Muscle of leg (tissue), 16 donors: ENCODE data around the gene TRIB2. TPM values are rescaled to one million over a fixed set of nuclear protein-coding genes. Genes with fewer than 3 reads are reported as not detected.

Experiments used
- DNase-seq: peaks from one replicate; pipeline ENCODE4 v3.0.0; 2013
- H3K27ac ChIP-seq: one replicate; pipeline ENCODE4 v1.5.1; 2013; ENCODE audit warnings: mild to moderate bottlenecking, low read length, control low read depth
- H3K27me3 ChIP-seq: one replicate; pipeline ENCODE4 v1.6.1; 2013; ENCODE audit warnings: low read length; ENCODE audit not compliant: control insufficient read depth, insufficient read depth
- H3K36me3 ChIP-seq: one replicate; pipeline ENCODE4 v1.6.1; 2013; ENCODE audit warnings: low read length; ENCODE audit not compliant: control insufficient read depth, insufficient read depth
- H3K4me1 ChIP-seq: one replicate; pipeline ENCODE4 v1.6.1; 2013; ENCODE audit warnings: low read length; ENCODE audit not compliant: control insufficient read depth, insufficient read depth
- H3K4me3 ChIP-seq: one replicate; pipeline ENCODE4 v1.5.1; 2013; ENCODE audit warnings: low read length, control low read depth
- H3K9me3 ChIP-seq: replicated peaks from 2 replicates; pipeline ENCODE4 v1.6.1; 2013; ENCODE audit warnings: low read depth, low read length; ENCODE audit not compliant: control insufficient read depth
- WGBS: methylation state at CpG from one replicate; pipeline ENCODE4 v1.1.5; 2013; ENCODE audit warnings: missing lambda C conversion rate; ENCODE audit not compliant: insufficient coverage; 5-methylcytosine and 5-hydroxymethylcytosine counted together
- long read RNA-seq, 11 donors: transcript quantifications; one replicate each; lab custom pipeline, GENCODE V29; 2026
- polyA plus RNA-seq, 8 donors: library from polyadenylated mRNA; unstranded; fragments of 120-200 nt; gene quantifications; one replicate each; pipeline versions ENCODE4 v1.2.1 to v1.2.3, GENCODE V29; 2013; ENCODE audit warnings: inconsistent platforms in 1 of 8, low replicate concordance in 1 of 8; ENCODE audit not compliant: insufficient read length in 8 of 8, insufficient read depth in 1 of 8
- total RNA-seq: library from RNA; stranded (reverse); fragments of 120-200 nt; gene quantifications from one replicate; pipeline ENCODE4 v1.2.4, GENCODE V29; 2013

Gene TRIB2
- total RNA-seq (36.1 TPM), polyA plus RNA-seq (10 to 100 TPM; 48.1 to 93.7 (median 64.9) TPM)
- long read RNA-seq, donor 1, full-length matches to known transcripts: 10 of 23 reads
- long read RNA-seq, donor 1, partial matches to known transcripts: 13 of 23 reads
- long read RNA-seq, donor 1, other reads (novel, unspliced or antisense): 0 of 23 reads
- long read RNA-seq, donor 2, full-length matches to known transcripts: 1 of 1 reads
- long read RNA-seq, donor 2, partial matches to known transcripts: 0 of 1 reads
- long read RNA-seq, donor 2, other reads (novel, unspliced or antisense): 0 of 1 reads
- long read RNA-seq, donor 3, full-length matches to known transcripts: 15 of 15 reads
- long read RNA-seq, donor 3, partial matches to known transcripts: 0 of 15 reads
- long read RNA-seq, donor 3, other reads (novel, unspliced or antisense): 0 of 15 reads
- long read RNA-seq, donor 4, full-length matches to known transcripts: 7 of 7 reads
- long read RNA-seq, donor 4, partial matches to known transcripts: 0 of 7 reads
- long read RNA-seq, donor 4, other reads (novel, unspliced or antisense): 0 of 7 reads
- long read RNA-seq, donor 5, full-length matches to known transcripts: 43 of 51 reads
- long read RNA-seq, donor 5, partial matches to known transcripts: 8 of 51 reads
- long read RNA-seq, donor 5, other reads (novel, unspliced or antisense): 0 of 51 reads
- long read RNA-seq, donor 6, full-length matches to known transcripts: 23 of 85 reads
- long read RNA-seq, donor 6, partial matches to known transcripts: 62 of 85 reads
- long read RNA-seq, donor 6, other reads (novel, unspliced or antisense): 0 of 85 reads
- long read RNA-seq, donor 7, full-length matches to known transcripts: 8 of 68 reads
- long read RNA-seq, donor 7, partial matches to known transcripts: 60 of 68 reads
- long read RNA-seq, donor 7, other reads (novel, unspliced or antisense): 0 of 68 reads
- long read RNA-seq, donor 8, full-length matches to known transcripts: 4 of 37 reads
- long read RNA-seq, donor 8, partial matches to known transcripts: 33 of 37 reads
- long read RNA-seq, donor 8, other reads (novel, unspliced or antisense): 0 of 37 reads
- long read RNA-seq, donor 9, full-length matches to known transcripts: 16 of 16 reads
- long read RNA-seq, donor 9, partial matches to known transcripts: 0 of 16 reads
- long read RNA-seq, donor 9, other reads (novel, unspliced or antisense): 0 of 16 reads
- long read RNA-seq, donor 10, full-length matches to known transcripts: 16 of 16 reads
- long read RNA-seq, donor 10, partial matches to known transcripts: 0 of 16 reads
- long read RNA-seq, donor 10, other reads (novel, unspliced or antisense): 0 of 16 reads
- long read RNA-seq, donor 11, full-length matches to known transcripts: 13 of 13 reads
- long read RNA-seq, donor 11, partial matches to known transcripts: 0 of 13 reads
- long read RNA-seq, donor 11, other reads (novel, unspliced or antisense): 0 of 13 reads

DNA sequence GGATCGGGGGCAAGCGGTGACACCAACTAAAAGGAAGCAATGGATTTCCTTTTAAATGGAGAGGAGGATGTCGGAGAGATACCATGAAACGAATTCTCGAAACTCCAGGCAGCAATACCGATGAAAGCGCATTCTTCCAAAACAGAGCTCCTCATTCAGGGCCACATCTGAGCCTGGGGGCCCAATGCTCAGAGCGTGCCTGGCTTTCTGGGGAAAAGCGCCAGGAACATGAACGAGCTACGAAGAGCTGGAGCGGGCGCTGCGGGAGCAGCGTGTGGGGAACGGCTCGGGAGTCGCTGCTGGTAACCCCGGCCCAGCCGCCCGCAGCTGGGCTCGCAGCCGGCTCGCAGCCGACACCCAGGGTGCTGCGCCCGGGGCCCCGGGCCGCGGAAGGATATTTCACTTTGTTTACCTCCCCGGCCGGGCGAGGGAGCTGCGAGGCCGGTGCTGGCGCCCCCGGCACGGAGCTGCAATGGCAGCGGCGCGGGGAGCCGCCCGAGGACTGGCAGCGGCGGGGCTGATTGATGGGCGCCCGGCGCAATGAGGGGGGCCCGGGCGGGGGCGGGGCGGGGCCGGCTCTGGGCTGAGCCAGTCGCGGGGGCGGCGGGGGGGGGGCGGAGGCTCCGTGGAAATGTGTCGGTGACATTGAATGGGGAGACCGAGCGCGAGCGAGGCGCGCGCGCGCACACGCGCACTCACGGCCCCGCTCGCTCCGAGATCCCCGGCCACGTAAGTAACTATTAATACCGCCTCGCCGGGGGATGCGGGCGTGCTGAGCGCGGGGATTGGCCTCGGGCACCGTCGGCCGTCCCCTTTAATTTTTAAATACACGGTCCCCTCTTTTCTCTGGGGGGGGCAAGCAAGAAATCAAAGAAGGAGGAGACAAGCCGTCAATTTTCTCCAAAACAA is at the start of gene TRIB2:
Gene TRIB2, plus strand, starts transcription at position 655 of the 909 bp plus-strand sequence. CDS start 1,372 bp downstream, outside the sequence.
- Histone ChIP-seq H3K27ac (peak within 1 kb of the TSS; percentile 98), H3K9me3 (no peaks in the 10 kb centered on the region), H3K4me3 (peak within 1 kb of the TSS; percentile 95), H3K4me1 (peaks cover 24% of the 10 kb centered on the region), H3K27me3 (peaks cover 7% of the 10 kb centered on the region), H3K36me3 (no peaks in the 10 kb centered on the region)
- WGBS: under 1% methylated on average over 61 of the region's 90 CpGs
- DNase-seq: peak; percentile 93

DNA sequence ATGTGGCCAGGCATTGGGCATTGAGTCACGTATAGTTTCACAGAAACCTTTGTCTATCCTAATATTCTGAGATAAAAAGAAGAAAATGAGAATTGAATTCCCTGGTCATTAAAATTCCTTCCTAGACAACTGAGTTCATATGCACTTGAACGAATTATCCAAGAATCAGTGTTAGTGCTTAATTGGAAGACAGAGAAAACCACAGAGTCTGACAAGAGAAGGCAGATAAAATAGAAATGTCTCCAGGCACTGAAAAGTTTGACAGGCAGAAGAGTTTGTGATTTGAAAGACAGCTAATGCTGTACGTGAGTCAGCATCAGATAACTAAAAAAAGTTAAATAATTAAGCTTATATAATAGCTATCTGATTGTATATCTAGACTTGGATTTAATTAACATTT is 47.7 kb upstream of the TRIB2 start:
- peaks cover 12% of the 10 kb centered on the region for H3K9me3 ChIP-seq
- no peak overlapping the region for H3K4me3 ChIP-seq
- no CpG with 5 or more reads among the region's 3 CpGs for WGBS
- no peaks in the 10 kb centered on the region for H3K36me3 ChIP-seq
- DNase-seq: no peak
- no peak overlapping the region for H3K27ac ChIP-seq
- H3K4me1 ChIP-seq: no peaks in the 10 kb centered on the region
- no peaks in the 10 kb centered on the region for H3K27me3 ChIP-seq

DNA sequence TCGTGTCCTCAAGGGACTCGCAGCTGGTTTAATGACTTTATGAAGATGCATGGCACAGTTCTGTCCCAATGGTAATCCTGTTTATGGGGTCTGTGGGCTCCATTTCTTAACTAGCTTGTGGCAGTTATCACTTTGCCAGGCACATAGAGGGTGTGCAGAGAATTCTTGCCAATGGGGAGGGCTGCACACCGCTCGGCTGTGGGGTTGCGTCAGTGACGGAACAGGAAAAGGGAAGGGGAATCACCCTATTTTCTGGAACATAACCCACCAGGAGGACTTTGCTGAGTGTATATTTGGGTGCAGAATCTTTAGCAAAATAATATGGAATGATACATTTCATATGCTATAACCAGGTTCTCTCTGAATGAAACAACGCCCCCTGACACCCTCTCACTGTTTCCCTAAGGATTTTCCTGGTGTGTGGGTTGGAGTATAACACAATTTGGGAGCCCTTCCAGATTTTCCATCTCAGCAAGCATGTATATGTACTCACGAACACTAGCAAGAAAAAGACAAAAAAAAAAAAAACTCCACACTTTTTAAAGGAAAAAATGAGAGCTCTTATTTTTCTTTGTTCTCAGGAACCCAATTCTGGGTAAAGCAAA is 43.9 kb upstream of the TRIB2 start:
- peaks cover 2% of the 10 kb centered on the region for H3K4me1 ChIP-seq
- no peaks in the 10 kb centered on the region for H3K36me3 ChIP-seq
- no peak for DNase-seq
- no peak overlapping the region for H3K4me3 ChIP-seq
- no peaks in the 10 kb centered on the region for H3K9me3 ChIP-seq
- H3K27ac ChIP-seq: no peak overlapping the region
- no peaks in the 10 kb centered on the region for H3K27me3 ChIP-seq
- 71% methylated on average over 1 of the region's 8 CpGs for WGBS

DNA sequence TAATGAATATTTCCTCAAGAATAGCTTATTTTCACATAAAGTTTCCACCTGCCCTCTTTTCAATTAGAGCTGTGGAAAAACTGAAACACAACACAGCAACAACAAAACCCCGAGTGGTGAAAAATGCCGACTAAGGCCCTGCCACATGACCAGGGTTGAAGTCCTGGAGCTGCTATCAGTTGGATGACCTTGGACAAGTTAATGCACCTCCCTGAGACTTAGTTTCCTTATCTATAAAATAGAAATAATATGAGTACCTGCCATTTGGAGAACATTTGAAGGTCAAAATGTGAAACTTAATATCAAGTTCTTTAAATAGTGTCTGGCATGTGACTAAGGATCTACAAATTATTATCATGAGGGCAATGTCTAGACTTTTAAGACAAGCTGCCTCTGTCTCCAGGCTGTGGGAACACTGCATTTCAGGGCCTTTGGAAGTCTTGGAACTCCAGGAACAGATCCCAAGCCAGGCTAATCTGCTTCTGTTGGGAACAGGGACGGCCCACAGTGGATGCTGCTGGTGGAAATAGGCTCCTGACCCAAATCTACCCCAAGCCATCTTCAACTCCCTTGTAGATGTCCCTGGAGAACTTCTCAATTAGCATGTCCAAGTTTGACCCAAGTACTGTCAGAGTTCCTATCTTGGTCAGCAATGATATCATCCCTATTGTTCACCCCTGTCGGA is 42.0 kb upstream of the TRIB2 start:
- no peaks in the 10 kb centered on the region for H3K27me3 ChIP-seq
- WGBS: 96% methylated on average over 2 of the region's 4 CpGs
- H3K9me3 ChIP-seq: no peaks in the 10 kb centered on the region
- DNase-seq: no peak
- peaks cover 4% of the 10 kb centered on the region for H3K4me1 ChIP-seq
- H3K27ac ChIP-seq: no peak overlapping the region
- no peak overlapping the region for H3K4me3 ChIP-seq
- H3K36me3 ChIP-seq: no peaks in the 10 kb centered on the region

DNA sequence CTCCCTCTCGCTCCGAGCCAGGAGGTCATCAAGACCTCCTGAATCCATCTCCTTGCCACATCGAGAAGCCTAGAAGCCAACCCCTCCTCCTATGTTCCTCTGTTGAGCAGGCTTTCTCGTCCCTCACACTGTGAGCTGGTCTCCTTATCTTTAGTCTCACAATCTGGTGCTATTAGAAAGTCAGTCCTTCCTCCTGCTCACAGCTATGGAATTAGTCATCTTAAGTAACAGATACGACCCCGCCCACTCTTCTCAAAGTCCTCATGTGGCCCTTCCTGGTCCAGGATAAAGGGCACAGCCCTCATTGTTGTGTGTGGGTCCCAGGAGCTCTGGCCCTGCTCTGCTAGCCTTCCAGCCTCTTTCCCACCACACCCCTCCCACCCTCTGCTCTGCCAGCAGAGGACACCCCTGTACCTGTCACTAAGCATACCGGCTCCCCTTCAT is 41.4 kb upstream of the TRIB2 start:
- Histone ChIP-seq H3K27me3 (no peaks in the 10 kb centered on the region), H3K36me3 (no peaks in the 10 kb centered on the region), H3K4me1 (peaks cover 4% of the 10 kb centered on the region), H3K9me3 (no peaks in the 10 kb centered on the region), H3K27ac (no peak overlapping the region), H3K4me3 (no peak overlapping the region)
- 95% methylated on average over 6 of the region's 7 CpGs for WGBS
- no peak for DNase-seq

DNA sequence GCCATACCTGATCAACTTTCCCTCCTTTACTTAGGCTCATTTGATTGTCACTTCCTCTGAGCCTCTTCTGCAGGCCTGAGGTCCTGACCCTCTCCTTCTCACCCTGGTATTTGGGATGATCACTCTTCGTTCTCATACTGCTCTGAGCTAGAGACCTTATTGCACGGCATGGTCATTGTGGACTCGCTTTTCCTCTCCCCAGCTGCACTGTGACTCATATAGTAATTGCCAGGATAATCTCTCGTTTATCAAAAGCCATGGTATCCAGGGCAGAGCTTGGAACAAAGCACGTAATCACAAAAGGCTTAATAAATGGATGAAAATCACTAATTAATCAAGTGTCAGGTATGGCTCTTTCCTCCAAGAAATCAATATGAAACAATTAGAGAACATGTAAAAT is 40.9 kb upstream of the TRIB2 start:
- DNase-seq: no peak
- peaks cover 4% of the 10 kb centered on the region for H3K4me1 ChIP-seq
- WGBS: 94% methylated on average over 3 of the region's 5 CpGs
- no peaks in the 10 kb centered on the region for H3K9me3 ChIP-seq
- no peaks in the 10 kb centered on the region for H3K27me3 ChIP-seq
- H3K36me3 ChIP-seq: no peaks in the 10 kb centered on the region
- no peak overlapping the region for H3K27ac ChIP-seq
- H3K4me3 ChIP-seq: no peak overlapping the region

DNA sequence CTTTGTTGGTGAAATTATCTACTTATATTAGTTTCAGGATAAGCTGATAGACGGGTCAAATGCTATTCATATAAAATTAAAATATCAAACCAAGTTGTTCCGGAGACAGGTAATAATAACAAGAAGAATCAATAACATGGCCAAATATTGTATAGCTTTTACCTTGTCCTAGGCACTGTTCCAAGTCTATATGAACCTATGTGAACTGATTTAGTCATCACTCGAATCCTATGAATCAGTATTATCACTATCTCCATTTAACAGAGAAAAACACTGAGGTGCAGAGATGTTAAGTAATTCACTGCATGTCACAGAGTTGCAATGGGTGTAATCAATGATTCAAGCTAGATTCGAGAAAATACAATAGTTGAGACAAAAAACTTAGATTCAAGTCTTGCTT is 40.0 kb upstream of the TRIB2 start:
- H3K36me3 ChIP-seq: no peaks in the 10 kb centered on the region

DNA sequence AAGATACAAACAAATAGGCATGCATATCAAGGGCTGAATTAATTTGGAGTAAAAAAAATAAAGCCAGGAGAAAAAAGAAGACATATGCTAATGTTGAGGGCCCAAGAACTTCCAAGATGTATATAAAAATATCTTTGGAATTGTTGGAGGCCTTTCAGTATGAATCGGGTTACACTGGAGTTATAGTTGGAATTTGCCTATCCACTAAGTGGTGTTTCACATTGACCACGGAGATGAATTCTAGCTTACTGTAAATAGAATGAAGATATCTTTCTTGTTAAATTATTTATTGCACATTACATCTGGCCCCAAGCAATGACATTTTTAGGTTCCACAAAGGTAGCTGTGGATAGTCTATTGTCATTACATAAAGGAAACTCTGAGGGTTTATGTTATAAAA is 38.5 kb upstream of the TRIB2 start:
- H3K4me3 ChIP-seq: no peak overlapping the region
- H3K4me1 ChIP-seq: peaks cover 4% of the 10 kb centered on the region
- no peaks in the 10 kb centered on the region for H3K9me3 ChIP-seq
- WGBS: no CpG with 5 or more reads among the region's 2 CpGs
- no peak for DNase-seq
- no peak overlapping the region for H3K27ac ChIP-seq
- H3K36me3 ChIP-seq: no peaks in the 10 kb centered on the region
- no peaks in the 10 kb centered on the region for H3K27me3 ChIP-seq

More for the DNA sequence above, 40.0 kb upstream of the TRIB2 start:
- H3K9me3 ChIP-seq: no peaks in the 10 kb centered on the region
- no peaks in the 10 kb centered on the region for H3K27me3 ChIP-seq
- H3K4me1 ChIP-seq: peaks cover 4% of the 10 kb centered on the region
- WGBS: no CpG with 5 or more reads among the region's 4 CpGs
- no peak overlapping the region for H3K27ac ChIP-seq
- H3K4me3 ChIP-seq: no peak overlapping the region
- no peak for DNase-seq
